Mesothelial cell of epicardium (in vitro differentiated cells): Measurements from ENCODE around the gene IQGAP3. TPM values are rescaled to one million over a fixed set of nuclear protein-coding genes. Genes with fewer than 3 reads are reported as not detected.

Source experiments
- DNase-seq, 2 experiments: peaks; one replicate each; pipeline ENCODE4 v3.0.0; 2021; ENCODE audit warnings: low spot score in 2 of 2; ENCODE audit not compliant: unreplicated experiment in 2 of 2
- H3K27ac Mint-ChIP-seq: 2 replicates; pipeline ENCODE4 v1.8.0; 2021; ENCODE audit warnings: mixed read lengths
- H3K27me3 Mint-ChIP-seq: 2 replicates; pipeline ENCODE4 v1.8.0; 2021; ENCODE audit warnings: low read depth, mixed read lengths
- H3K36me3 Mint-ChIP-seq: 2 replicates; pipeline ENCODE4 v1.8.0; 2021; ENCODE audit warnings: mixed read lengths
- H3K4me1 Mint-ChIP-seq: 2 replicates; pipeline ENCODE4 v1.8.0; 2021; ENCODE audit warnings: mixed read lengths
- H3K4me3 Mint-ChIP-seq: 2 replicates; pipeline ENCODE4 v1.8.0; 2021; ENCODE audit warnings: mild to moderate bottlenecking, moderate library complexity, mixed read lengths
- H3K9me3 Mint-ChIP-seq: 2 replicates; pipeline ENCODE4 v1.8.0; 2021; ENCODE audit warnings: mixed read lengths
- total RNA-seq: library from RNA; stranded (reverse); gene quantifications from 3 replicates; pipeline ENCODE4 v1.2.1, GENCODE V29; 2021
- TF ChIP-seq, protein P1 (sequence below): fragments of 200-600 bp; sonication (generic); IDR thresholded peaks from one replicate; pipeline ENCODE4 v1.5.0; 2021; ENCODE audit warnings: antibody characterized with exemption; ENCODE audit not compliant: unreplicated experiment

The IQGAP3 gene
- total RNA-seq, 1 donor from 2014 or later: 17.6 TPM

DNA sequence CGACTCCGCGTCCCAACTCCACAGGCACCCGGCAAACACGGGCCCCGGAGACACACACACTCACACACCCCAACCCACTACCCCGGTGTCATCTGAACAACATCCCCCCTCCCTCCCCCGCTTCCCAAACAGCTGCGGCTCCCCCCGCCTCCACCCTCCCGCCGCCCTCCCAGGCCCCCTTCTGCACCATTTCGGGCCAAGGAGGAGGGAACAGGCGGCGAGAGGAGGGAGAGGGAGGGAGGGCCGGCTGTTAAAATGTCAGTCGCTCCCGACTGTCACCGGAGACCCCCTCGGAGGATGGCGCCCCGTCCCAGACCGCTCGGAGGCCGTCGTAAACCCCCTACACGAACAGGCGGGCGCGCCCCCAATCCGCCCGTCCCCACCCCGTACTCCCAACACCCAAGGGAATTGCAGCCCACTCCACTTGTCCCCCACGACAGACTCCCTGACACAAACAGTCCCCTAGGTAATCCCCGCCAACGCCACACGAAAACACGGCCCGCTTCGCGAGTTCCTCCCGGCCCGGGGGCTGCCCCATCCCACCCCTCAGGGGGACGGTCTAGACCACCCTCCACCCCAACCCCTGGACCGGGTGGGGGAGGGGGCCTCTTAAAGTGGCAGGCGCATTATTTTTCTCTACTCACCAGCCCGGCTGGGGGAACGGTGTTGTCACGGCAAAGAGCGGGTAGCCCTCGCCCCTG lies 72.4 kb downstream of the IQGAP3 start:
- TF ChIP-seq, protein P1, sequence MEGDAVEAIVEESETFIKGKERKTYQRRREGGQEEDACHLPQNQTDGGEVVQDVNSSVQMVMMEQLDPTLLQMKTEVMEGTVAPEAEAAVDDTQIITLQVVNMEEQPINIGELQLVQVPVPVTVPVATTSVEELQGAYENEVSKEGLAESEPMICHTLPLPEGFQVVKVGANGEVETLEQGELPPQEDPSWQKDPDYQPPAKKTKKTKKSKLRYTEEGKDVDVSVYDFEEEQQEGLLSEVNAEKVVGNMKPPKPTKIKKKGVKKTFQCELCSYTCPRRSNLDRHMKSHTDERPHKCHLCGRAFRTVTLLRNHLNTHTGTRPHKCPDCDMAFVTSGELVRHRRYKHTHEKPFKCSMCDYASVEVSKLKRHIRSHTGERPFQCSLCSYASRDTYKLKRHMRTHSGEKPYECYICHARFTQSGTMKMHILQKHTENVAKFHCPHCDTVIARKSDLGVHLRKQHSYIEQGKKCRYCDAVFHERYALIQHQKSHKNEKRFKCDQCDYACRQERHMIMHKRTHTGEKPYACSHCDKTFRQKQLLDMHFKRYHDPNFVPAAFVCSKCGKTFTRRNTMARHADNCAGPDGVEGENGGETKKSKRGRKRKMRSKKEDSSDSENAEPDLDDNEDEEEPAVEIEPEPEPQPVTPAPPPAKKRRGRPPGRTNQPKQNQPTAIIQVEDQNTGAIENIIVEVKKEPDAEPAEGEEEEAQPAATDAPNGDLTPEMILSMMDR: no peak
- Mint-ChIP-seq H3K4me1 (peaks cover 72% of the 10 kb centered on the region), H3K36me3 (no peaks in the 10 kb centered on the region), H3K27me3 (no peaks in the 10 kb centered on the region), H3K4me3 (peak overlapping the region; percentile 87), H3K27ac (peak overlapping the region; percentile 89), H3K9me3 (no peaks in the 10 kb centered on the region)
- peak in 1 of 2 experiments; percentile 65 for DNase-seq

DNA sequence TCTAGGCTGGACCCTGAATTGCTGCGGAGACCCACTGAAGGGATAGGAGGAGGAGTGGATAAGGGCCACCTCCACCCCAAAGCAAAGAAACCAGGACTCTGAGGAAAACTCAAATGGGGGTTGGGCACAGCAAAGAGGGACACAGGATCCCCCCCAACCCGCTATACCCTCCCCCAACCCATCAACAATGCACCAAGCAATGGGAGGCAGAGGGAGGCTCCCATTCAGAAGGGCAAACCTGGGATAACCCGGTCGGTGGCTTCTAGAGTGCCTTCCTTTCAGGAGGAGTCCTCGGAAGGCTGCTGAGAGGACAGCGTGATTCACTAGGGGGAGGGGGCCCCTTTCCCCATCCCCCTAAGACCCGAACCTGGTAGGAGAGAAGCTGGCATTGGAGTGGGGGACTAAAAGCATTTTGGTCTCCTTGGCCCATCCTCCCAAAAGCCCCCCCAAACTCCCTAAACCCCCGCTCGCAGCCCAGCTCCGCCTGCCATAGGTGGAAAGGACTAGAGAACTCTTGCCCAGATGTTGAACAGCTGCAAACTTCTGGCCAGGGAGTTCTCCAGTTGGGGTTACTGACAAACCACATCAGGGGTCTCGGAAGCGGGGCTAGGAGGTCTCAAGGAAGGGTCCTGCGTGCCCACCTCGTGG lies 73.0 kb downstream of the IQGAP3 start:
- peak overlapping the region; percentile 87 for H3K4me3 Mint-ChIP-seq

DNA sequence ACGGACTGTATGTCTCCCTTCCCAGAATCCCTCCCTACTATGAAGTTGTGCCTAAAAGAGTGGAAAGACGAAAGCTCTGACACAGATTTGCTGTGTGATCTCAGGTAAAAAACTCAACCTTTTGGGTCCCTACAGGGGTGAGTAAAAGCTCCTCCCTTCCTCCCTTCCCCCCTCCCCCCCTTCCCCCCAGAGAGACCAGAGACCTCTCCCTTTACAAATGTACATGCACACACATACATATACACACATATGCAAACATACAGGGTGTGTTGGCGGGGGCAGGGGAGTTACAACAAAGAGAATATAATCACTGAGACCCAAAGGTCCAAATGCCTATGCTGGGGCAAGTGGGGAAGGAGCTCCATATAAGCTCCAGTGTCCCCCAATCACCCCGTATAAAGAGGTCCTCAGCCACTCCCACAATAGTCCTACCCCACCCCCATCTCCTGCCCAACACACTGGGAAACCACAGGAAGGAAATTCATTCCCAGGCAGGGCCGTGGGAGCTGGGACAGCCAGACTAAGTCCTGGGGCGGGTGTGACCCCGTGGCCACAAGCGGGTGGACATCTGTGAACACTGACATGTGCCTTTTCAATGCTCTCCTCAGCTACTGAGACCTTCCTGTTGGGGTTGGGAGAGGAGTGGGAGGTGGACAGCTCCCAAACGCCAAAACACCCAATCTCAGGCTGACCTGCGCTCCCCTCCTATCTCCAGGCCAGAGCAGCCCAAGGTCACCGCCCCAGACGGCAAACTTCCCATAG lies 73.8 kb downstream of the IQGAP3 start:
- Mint-ChIP-seq H3K27me3 (no peaks in the 10 kb centered on the region), H3K27ac (peak overlapping the region; percentile 23), H3K4me1 (peaks cover 69% of the 10 kb centered on the region), H3K4me3 (peak overlapping the region; percentile 87), H3K9me3 (no peaks in the 10 kb centered on the region), H3K36me3 (no peaks in the 10 kb centered on the region)
- DNase-seq: no peak
- TF ChIP-seq, protein P1: no peak

More for the DNA sequence above, 73.0 kb downstream of the IQGAP3 start:
- Mint-ChIP-seq H3K9me3 (no peaks in the 10 kb centered on the region), H3K36me3 (no peaks in the 10 kb centered on the region), H3K27ac (peak overlapping the region; percentile 56), H3K27me3 (no peaks in the 10 kb centered on the region), H3K4me1 (peaks cover 72% of the 10 kb centered on the region)
- DNase-seq: no peak
- TF ChIP-seq, protein P1: no peak

DNA sequence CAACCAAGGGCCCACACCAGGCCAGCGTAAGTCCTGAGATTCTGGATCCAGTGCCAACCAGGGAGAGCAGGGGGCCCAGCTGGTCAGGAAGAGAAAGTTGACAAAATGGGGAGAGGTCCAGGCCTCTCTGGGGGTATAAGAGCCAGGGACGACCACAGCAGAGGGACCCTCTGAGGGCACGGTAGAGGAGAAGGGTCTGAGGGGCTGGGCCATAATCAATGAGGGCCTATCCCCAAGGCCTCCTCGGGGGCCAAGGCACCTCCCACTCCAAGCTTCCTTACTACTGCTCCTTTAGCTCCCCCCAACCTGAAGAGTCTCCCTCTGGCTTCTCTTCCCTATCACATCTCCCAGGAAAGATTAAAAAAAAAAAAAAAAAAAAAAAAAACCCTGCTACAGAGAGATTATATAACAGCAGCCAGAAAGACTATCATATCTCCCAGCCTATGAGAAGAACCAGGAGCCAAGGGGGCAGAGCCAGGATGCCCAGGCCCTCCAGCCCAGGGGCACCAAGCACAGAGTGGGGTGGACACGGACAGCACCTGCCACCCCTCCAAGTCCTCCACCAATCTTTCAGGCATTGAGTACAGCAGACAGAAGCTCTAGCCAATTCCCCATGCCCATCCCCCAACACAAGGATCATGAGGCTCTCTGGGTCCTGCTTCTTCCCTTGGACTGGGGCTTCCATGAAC lies 74.5 kb downstream of the IQGAP3 start:
- H3K4me3 Mint-ChIP-seq: peak overlapping the region; percentile 57
- no peaks in the 10 kb centered on the region for H3K9me3 Mint-ChIP-seq
- no peaks in the 10 kb centered on the region for H3K36me3 Mint-ChIP-seq
- H3K4me1 Mint-ChIP-seq: peaks cover 64% of the 10 kb centered on the region
- DNase-seq: no peak
- H3K27ac Mint-ChIP-seq: peak overlapping the region; percentile 23
- no peaks in the 10 kb centered on the region for H3K27me3 Mint-ChIP-seq
- TF ChIP-seq, protein P1: no peak

DNA sequence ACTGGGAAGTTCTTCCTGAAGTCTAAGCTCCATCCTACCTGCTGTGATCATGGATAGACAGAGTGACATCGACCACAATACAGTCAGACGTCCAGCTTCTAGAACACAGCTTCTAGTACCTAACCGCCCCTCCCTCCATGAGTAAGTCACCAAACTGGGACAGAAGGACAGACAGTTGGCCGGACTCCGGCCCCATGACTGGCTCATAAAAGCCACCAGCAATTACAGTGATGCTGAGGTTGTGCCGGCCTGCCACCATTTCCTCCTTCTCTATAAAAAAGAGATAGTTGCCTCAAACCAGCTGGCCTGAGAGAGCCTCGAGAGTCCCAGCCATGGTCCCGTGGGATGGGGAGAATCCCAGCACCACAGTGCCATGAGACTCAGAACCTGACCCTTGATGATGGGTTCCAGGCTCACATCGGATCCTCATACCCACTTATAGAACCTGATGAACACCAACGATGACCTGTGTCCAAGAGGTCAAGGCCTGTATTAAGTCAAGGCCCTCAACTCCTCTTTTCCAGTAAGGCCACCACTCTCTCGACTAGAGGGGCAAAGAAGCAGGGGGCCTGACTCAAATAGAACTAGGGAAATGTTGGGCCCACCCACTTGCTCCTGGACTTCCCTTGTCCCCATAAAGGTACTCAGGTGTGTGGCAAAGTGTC lies 75.2 kb downstream of the IQGAP3 start:
- Mint-ChIP-seq H3K27ac (no peak overlapping the region), H3K4me3 (no peak overlapping the region), H3K9me3 (no peaks in the 10 kb centered on the region), H3K27me3 (no peaks in the 10 kb centered on the region), H3K36me3 (no peaks in the 10 kb centered on the region), H3K4me1 (peaks cover 63% of the 10 kb centered on the region)
- no peak for DNase-seq
- TF ChIP-seq, protein P1: no peak
